Amniotic stem cell (primary cell): Measurements from ENCODE around the gene CAVIN1.
"Not testable (repeated sequence)": the region's sequence is repeated elsewhere in the genome, so short reads cannot be mapped to it uniquely, and the experiment has no call there.

Experiments used
- DNase-seq: peaks from one replicate; lab custom pipeline; 2025; lab: John Stamatoyannopoulos, UW

CAVIN1 gene

GRCh38 chr17:42405963-42406495 is 17.0 kb downstream of the CAVIN1 start:
- DNase-seq: peak; percentile 13

GRCh38 chr17:42405076-42405475 is 18.0 kb downstream of the CAVIN1 start:
- DNase-seq: no peak

GRCh38 chr17:42404326-42405055 is 18.6 kb downstream of the CAVIN1 start:
- DNase-seq: no peak

GRCh38 chr17:42403150-42403549 is 19.9 kb downstream of the CAVIN1 start:
- DNase-seq: no peak

GRCh38 chr17:42402117-42402516 is 20.9 kb downstream of the CAVIN1 start:
- no peak for DNase-seq

- DNase-seq: not testable (repeated sequence)
Observed at GRCh38 chr17:42400844-42401375, 22.1 kb downstream of the CAVIN1 start.

GRCh38 chr17:42399948-42400843 is 22.9 kb downstream of the CAVIN1 start:
- DNase-seq: no peak

- DNase-seq: no peak
Observed at GRCh38 chr17:42399121-42399520, 23.9 kb downstream of the CAVIN1 start.

GRCh38 chr17:42395601-42396000 is 27.5 kb downstream of the CAVIN1 start:
- not testable (repeated sequence) for DNase-seq

- DNase-seq: no peak
Observed at GRCh38 chr17:42394838-42395237, 28.2 kb downstream of the CAVIN1 start.

- no peak for DNase-seq
Observed at GRCh38 chr17:42392692-42393415, 30.2 kb downstream of the CAVIN1 start.

- not testable (repeated sequence) for DNase-seq
Observed at GRCh38 chr17:42391439-42391838, 31.6 kb downstream of the CAVIN1 start.

GRCh38 chr17:42389899-42390298 is 33.2 kb downstream of the CAVIN1 start:
- no peak for DNase-seq

GRCh38 chr17:42389135-42389417 is 34.0 kb downstream of the CAVIN1 start:
- no peak for DNase-seq

- DNase-seq: peak; percentile 98
Observed at GRCh38 chr17:42388381-42389134, 34.5 kb downstream of the CAVIN1 start, which contains the start of gene STAT3. Gene STAT3, minus strand, starts transcription at chr17:42388442. Its CDS starts 39,926 bp downstream, at chr17:42348516.

- DNase-seq: no peak
Observed at GRCh38 chr17:42387661-42388380, 35.2 kb downstream of the CAVIN1 start.

GRCh38 chr17:42386777-42387657 is 36.0 kb downstream of the CAVIN1 start:
- DNase-seq: no peak

- no peak for DNase-seq
Observed at GRCh38 chr17:42381898-42382297, 41.2 kb downstream of the CAVIN1 start.

GRCh38 chr17:42380935-42381334 is 42.1 kb downstream of the CAVIN1 start:
- no peak for DNase-seq
